GM19324 (cell line): Measurements from ENCODE around the gene TLDC2.
A peak's percentile ranks its signal among the peaks of the same experiment; 100 is the strongest.

ENCODE experiments used
- ATAC-seq: cut with Tn5 transposase; IDR thresholded peaks from one replicate; pipeline ENCODE4 v1.9.1; 2021; ENCODE audit warnings: mild to moderate bottlenecking, moderate library complexity; ENCODE audit not compliant: unreplicated experiment, low FRiP score

TLDC2 gene

GRCh38 chr20:36849333-36850065, 26.4 kb upstream of the TLDC2 start:
- ATAC-seq: no peak

GRCh38 chr20:36850759-36851158, 25.2 kb upstream of the TLDC2 start:
- ATAC-seq: no peak

- no peak for ATAC-seq
These were observed 24.4 kb upstream of the TLDC2 start for GRCh38 chr20:36851490-36851889.

- ATAC-seq: no peak
These were observed 23.8 kb upstream of the TLDC2 start for GRCh38 chr20:36852187-36852586.

GRCh38 chr20:36854348-36855240, 21.3 kb upstream of the TLDC2 start:
- no peak for ATAC-seq

GRCh38 chr20:36855241-36855657, 20.7 kb upstream of the TLDC2 start:
- ATAC-seq: no peak

GRCh38 chr20:36856195-36856594, 19.7 kb upstream of the TLDC2 start:
- ATAC-seq: no peak

- ATAC-seq: no peak
These were observed 19.0 kb upstream of the TLDC2 start for GRCh38 chr20:36856691-36857635.

GRCh38 chr20:36859282-36859555, 16.7 kb upstream of the TLDC2 start:
- ATAC-seq: no peak

- no peak for ATAC-seq
These were observed 16.1 kb upstream of the TLDC2 start for GRCh38 chr20:36859700-36860330.

- ATAC-seq: no peak
These were observed 15.6 kb upstream of the TLDC2 start for GRCh38 chr20:36860339-36860738.

GRCh38 chr20:36860811-36861624, 14.9 kb upstream of the TLDC2 start:
- no peak for ATAC-seq

- no peak for ATAC-seq
These were observed 14.4 kb upstream of the TLDC2 start for GRCh38 chr20:36861625-36861874.

- ATAC-seq: no peak
These were observed 13.8 kb upstream of the TLDC2 start for GRCh38 chr20:36861875-36862801.

- peak; percentile 59 for ATAC-seq
These were observed 12.9 kb upstream of the TLDC2 start for GRCh38 chr20:36862857-36863668.

- ATAC-seq: no peak
These were observed 10.7 kb upstream of the TLDC2 start for GRCh38 chr20:36865076-36865860.

- ATAC-seq: no peak
These were observed 10.1 kb upstream of the TLDC2 start for GRCh38 chr20:36865861-36866149.
